Activated gamma-delta T cell treated with anti-CD3 and anti-CD28 coated beads, Interleukin-2, amount 50 U/mL, for 16 hours (primary cell): Measurements from ENCODE around the gene DENND4A.
"Not testable (repeated sequence)": the region's sequence is repeated elsewhere in the genome, so short reads cannot be mapped to it uniquely, and the experiment has no call there.

Experiments used
- DNase-seq: peaks from one replicate; pipeline ENCODE4 v3.0.0-alpha.2; 2020; ENCODE audit warnings: low read depth

Gene DENND4A

DNA sequence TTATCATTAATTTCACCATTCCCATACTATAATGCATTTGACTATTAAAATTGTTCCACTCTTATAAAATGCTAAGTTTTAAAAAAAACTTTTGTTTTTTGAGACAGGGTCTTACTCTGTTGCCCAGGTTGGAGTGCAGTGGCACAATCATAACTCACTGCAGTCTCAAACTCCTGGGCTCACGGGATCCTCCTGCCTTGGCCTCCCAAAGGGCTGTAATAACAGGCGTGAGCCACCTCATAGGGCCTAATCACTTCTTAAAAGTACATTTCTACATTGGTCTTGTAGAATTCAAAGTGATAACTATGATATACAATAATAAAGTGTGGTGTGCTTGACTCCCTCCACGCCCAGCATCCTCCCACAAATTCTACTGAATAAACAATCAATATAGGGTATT, 3.0 kb downstream of the DENND4A start:
- DNase-seq = no peak

DNA sequence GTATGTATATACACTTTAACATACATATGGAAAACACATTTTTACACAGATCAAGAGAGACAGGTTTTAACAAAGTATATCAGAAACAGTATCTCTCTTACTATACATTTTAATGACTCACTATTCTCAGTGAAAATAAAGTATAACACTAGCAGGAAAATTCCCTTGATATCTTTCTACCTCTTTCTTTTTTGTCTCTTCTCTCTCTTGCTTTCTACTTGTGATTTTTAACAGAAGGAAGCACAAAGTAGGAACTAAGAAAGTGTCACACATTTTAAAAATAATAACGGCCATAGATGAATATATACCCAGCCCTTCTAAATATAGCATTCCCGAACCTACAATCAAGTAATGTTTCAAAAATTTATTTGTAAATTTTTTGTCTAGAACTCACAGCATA, 4.8 kb downstream of the DENND4A start:
- DNase-seq = no peak

DNA sequence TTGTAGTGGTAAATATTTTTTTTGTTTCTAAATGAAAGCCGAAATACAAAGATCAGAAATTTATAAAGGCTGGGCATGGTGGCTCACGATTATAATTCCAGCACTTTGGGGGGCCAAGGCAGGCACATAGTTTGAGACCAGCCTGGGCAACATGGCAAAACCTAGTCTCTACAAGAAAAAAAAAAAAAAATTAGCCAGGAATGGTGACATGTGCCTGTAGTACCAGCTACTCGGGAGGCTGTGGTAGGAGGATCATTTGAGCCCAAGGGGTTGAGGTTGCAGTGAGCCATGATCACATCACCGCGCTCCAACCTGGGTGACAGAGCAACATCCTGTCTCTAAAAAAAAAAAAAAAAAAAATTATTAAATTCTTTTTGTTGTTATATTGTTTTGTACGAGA, 6.9 kb downstream of the DENND4A start:
- no peak for DNase-seq

DNA sequence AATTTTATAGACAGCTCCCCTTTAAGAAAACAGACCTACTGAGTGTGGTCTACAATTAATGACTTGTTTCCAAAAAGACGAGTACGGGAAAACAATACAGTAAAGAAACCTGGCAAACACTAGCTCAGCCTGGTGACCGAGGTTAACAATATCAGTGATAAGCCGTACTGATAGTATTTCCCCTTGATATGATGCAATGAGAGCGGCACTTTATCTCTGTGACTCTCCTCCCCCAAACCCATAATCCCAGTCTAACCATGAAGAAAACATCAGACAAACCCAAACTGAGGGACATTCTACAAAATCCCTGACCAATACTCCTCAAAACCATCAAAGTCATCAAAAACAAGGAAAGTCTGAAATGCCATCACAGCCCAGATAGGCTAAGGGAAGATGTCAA, 8.2 kb downstream of the DENND4A start:
- no peak for DNase-seq

DNA sequence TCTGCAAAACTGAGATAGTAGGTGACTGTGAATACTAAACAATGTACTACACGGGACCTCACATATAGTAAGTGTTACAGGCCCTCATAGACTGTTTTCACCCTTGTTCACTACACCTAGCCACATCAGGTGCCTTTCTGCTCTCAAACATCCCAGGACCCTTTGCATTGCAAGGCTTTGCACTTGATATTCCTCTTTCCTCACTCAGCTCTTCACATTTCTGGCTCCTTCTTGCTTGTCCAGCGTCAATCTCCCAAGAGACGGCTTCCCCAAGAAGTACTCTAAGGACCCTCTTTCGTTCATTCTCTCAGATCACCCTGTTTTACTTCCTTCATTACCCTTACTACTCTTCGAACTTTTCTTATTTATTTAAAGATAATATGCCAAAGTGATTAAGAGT, 10.0 kb downstream of the DENND4A start:
- no peak for DNase-seq

DNA sequence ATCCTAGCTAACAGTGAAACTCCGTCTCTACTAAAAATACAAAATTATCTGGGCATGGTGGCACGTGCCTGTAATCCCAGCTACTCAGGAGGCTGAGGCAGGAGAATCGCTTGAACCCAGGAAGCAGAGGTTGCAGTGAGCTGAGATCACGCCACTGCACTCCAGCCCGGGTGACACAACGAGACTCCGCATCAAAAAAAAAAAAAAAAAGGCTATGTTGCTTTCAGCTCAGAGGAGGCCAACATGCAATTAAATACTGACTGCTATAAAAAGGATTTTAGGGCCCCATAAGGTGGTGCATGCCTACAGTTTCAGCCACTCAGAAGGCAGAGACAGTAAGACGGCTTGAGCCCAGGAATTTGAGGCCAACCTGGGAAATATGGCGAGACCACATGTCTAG, 13.4 kb downstream of the DENND4A start:
- DNase-seq = not testable (repeated sequence)

DNA sequence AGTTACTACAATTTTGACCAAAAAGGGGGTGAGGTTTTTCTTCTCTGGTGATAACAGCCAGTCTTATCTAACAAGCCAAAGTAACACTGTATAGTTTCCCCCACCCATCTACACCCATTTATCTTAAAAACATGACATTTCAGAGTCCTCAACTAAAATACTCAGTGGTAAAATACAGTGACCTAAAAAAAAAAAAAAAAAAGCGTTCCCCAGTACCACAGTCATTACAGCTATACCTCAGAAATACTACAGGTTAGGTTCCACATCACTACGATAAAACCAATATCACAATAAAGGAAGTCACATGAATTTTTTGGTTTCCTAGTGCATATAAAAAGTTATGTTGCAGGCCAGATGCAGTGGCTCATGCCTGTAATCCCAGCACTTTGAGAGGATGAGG, 13.8 kb downstream of the DENND4A start:
- DNase-seq = no peak

DNA sequence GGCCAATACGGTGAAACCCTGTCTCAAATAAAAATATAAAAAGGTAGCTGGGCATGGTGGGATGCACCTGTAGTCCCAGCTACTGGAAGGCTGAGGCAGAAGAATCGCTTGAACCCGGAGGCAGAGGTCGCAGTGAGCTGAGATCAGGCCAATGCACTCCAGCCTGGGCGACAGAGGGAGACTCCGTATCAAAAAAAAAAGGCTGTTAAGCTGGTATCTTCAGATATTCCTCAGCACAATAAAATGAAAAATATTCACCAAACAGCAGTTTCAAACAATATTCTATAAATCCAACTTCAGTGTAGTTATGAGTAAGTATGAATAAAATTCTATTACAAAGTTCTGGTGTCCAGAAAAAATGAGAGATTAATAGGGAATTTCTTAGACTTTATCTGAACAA, 14.2 kb downstream of the DENND4A start:
- DNase-seq = no peak

DNA sequence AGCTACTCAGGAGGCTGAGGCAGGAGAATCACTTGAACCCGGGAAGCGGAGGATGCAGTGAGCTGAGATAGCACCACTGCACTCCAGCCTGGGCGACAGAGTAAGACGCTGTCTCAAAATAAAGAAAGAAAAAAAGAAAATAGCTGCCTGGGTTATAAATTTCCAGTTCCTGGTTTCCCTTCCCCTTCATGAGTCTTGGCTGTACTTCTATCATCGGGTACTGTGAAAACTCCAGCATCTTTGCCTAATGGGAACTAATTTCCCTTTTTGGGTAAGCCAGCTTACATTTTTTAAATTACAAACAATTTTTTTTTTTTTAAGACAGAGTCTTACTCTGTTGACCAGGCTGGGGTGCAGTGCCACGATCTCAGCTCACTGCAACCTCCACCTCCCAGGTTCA, 15.0 kb downstream of the DENND4A start:
- no peak for DNase-seq

DNA sequence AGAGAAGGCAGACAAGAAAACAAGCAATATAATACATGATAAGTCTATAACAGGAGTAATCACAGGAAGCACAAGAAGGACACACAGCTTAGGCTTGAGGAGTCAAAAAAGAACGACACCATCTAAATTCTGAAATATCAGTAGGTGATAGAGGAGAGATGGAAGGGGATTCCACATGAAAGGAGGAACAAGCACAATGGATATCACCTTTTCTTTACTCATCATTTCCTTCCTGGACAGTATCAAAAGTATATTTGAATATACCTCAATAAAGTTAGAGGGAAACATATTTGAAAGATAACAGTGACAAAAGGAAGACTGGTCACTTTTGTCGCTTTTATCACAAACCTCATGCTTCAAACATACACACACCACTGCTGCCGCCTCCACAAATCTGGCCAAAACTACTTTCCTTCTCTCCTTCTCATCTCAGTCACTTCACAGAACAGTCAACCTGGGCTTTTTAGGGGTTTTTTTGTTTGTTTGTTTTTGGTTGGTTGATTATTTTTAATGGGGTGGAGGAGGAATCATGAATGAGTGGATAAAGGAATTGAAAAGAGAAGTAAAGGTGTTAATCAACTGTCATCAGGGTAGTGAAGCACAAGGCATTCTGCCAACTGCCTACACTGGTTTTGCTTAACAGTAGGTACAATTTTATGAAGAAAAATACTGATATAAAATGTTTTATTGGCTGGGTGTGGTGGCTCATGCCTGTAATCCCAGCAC, 18.5 kb downstream of the DENND4A start:
- no peak for DNase-seq

DNA sequence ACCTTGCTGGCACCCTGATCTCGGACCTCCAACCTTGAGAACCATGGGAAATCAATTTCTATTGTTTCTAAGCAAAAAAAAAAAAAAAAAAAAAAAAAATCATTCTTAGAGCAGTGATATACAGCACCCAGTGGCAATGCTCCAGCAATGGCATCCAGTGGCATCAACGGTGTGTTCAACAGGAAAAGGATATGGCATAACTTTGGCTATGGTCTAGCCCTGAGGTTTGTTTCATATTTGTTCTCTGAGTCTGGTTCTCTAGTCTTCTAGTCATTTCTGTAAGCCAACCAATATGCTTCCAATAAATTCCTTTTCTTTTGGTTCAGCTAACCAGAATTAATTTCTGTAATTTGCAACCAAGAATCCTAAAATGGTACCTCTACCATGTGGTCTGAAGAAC, 19.2 kb downstream of the DENND4A start:
- no peak for DNase-seq

DNA sequence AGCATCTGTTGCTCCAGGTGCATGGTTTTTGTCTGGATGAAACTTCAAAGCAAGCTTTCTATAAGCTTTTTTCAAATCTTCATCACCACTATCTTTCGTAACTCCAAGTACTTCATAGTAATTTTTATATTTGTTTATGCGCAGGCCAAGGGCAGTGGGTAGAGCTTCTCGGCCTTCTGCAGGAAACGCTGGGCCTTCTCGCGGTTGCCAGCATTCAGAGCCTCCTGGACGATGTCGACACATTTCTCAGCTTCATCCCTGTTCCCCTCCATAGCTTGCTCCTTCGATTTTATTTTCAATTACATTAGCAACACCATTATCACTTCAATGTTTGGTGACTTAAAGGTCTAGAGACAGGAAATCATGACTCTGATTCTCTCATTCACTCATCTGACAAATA, 20.2 kb downstream of the DENND4A start:
- DNase-seq = no peak

DNA sequence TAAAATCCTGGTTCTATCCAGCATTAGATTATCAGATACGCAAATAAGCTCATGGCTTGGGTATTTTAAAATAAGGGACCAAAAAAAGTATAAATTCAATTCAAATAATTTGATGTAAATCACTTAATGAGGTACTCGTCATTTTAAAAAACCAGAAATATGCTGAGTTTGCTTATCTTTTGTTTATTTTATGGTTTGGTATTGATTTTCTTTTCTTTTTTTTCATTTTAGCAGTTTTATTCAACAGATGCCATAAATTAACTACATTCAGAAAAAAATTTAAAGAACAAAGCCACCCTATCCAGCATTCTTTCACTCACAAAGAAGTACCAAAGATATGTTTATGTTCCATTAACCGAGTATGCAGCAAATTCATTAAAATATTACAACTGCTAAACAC, 22.6 kb downstream of the DENND4A start:
- no peak for DNase-seq

DNA sequence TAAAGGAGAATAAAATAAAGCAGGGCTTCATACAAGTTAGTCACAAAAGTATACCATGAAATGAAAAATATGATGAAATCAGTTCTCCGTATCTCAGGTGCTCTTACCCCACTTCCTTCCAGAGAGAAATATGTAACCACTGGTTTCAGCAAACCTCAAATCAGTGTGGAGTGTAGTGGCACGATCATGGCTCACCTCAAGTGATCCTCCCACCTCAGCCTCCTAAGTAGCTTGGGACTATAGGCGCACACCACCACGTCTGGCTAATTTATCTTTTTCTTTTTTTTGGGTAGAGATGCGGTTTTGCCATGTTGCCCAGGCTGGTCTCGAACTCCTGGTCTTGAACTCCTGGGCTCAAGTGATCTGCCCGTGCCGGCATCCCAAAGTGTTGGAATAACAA, 24.2 kb downstream of the DENND4A start:
- no peak for DNase-seq

DNA sequence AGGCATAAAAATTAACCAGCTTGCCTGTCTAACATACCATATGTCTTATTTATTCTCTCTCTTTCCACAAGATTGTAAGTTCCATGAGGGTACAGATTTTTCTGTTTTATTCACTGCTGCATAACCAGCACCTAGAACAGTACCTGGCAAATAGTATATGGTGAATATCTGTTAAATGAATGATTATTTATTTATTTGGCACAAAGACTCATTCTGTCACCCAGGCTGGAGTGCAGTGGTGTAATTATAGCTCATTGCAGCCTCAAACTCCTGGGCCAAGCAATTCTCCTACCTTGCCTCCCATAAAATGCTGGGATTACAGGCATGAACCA, 24.9 kb downstream of the DENND4A start:
- no peak for DNase-seq

DNA sequence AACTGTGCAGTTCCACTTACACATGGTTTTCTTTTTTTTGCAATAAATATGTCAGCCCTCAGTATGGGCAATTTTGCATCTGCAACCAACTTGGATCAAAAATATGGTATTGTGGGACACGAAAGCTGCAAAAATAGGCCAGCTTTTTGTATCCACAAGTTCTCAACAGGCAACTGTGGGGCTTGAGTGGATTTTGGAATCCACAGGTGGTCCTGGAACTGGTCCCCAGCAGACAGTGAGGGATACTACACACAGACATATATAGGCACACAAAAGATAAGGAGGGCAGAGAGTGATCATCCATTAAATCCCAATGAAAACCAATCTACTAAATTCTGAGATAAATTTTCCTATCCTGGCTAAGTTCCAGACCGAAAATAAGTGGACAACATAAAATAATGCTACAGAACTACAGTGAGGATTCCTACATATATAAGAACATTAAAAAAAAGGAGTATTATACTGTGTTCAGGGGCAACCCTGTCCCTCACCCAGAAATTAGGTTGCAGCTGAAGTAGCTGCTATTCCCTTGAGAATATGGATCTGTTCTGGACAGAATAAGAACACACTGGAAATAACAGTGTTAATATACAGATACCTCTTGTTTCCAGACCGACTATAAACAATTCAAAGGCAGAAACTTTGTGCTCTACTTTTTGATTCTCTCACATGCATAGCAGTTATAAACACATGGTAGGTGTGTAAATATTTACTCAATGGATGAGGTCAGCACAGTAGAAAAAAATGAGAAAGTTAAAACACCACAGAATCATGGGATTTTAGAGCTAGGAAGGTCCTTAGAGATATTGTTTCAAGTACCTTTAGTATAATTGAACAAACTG, 25.4 kb downstream of the DENND4A start:
- no peak for DNase-seq

DNA sequence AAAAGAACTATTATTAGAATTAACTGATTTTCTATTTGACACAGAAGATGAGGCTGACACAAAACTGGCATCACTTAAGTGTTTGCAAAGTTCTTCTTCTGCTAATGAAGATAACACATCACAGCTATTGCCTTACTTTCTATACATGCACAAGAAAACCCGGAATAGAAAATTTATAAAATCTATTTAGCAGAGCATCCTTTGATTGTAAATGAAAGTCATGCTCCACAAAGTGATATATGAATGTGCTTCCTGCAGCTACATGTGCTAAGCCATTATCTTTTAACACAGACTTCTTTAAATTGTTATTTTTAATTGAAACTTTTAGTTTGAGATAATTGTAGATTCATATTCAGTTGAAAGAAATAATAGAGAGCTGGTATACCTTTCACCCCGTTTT, 27.0 kb downstream of the DENND4A start:
- DNase-seq = no peak

DNA sequence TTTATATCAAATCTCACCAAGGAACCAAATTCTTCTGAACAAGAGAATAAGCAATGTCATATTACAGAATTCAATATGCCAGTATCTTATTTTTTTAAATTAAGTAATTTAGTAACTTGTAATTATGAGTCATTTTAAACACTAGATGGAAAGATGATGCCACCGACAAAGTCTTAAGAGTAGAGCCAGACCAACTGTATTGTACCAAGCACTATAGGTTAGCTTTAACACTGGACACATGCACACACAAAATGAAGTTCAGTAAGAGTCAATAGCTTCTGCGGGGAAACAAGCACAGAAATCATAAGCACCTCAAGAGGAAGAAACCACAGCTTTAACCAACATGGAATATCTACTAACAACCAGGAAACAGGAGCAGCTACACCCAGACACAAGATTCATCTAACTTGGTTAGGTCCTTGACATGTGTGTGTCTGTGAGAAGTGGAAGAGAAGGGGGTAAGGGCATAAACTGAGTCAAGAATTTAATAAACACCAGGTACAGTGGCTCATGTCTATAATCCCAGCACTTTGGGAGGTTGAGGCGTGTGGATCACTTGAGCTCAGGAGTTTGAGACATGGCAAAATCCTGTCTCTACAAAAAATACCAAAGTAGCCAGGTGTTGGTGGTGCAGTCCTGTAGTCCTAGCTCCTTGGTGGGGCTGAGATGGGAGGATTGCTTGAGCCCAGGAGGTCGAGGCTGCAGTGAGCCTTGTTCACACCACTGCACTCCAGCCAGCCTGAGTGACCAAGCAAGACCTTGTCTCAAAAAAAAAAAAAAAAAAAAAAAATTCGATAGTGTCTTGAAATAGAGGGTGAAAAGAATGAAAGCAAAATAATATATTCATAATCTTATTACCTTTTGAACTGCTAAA, 28.9 kb downstream of the DENND4A start:
- no peak for DNase-seq

DNA sequence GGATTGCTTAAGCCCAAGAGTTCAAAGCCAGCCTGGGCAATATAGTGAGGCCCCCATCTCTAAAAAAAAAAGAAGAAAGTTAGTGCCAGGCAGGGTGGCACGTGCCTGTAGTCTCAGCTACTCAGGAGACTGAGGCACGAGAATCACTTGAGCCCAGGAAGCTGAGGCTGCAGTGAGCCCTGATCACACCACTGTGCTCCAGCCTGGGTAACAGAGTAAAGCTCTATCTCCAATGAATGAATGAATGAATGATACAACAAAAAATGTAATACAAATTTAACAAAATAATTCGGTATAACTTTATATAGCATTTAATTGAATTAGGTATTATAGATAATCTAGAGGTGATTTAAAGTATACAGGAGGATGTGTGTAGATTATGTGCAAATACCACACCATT, 29.7 kb downstream of the DENND4A start:
- no peak for DNase-seq

DNA sequence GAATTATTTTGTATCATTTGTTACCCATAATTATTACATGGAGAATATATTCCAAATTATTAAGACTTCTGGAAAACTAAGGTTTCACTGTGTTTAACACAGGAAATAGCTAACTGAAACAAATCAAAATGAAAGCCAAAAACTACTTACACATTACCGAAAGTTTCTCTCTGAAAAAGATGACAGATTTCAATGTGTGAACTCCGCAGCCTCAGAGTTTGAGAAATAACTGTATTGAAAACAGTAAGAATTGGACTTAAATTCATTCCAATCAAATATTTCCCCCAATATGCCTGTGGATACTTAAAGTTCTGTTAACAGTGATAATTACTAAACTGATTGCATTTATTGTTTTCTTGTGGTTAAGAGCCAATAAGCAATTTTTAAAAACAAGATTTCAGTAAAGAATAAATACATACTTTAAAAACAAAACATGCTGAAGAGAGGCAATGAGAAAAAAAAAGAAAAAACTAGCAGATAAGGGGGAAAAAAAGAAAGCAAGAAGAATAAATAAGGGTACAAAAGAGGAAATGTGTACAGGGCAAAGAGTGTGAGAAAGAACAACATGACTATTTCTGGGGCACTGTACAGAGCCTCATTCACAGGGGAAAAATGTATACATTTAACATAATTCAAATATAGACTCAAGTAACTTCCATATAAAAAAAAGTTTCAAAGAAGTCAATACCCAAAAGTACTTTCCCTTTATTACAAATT, 30.7 kb downstream of the DENND4A start:
- no peak for DNase-seq

DNA sequence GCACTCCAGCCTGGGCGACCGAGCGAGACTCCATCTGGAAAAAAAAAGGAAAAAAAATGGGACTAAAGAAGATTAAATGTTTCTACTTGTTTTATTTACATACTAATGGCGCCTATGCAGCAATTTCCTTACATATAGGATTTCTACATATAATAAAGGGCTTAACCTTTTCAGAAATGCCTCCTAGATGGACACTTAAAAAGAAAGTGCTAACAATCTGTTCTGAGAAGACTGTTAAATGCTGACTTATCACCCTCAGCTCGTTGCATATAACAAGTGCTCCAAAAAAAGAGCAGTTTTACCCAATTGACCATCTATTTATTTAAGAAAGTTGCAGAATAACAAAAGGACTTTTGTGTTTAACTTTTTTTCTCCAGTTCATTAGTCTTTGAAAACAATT, 32.7 kb downstream of the DENND4A start:
- no peak for DNase-seq

DNA sequence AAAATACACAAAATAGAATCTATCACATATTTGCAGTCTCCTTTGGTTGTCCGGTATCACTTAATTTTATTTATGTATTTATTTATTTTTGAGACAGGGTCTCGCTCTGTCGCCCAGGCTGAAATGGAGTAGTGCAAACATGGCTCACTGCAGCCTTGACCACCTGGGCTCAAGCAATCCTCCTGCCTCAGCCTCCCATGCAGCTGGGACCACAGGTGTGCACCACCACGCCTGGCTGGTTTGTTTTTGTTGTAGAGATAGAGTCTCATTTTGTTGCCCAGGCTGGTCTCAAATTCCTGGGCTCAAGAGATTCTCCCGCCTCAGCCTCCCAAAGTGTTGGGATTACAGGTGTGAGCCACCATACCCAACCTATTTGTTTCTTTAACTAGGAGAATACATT, 33.9 kb downstream of the DENND4A start:
- no peak for DNase-seq
